Erythroblast (primary cell): ENCODE measurements around the gene PSME1.

Experiments
- GATA1 ChIP-seq: IDR thresholded peaks from 2 replicates; pipeline ENCODE4 v1.6.1; 2011; ENCODE audit warnings: low read depth, mild to moderate bottlenecking, control low read depth, low read length, moderate library complexity
- POLR2A ChIP-seq: IDR thresholded peaks from 2 replicates; pipeline ENCODE4 v1.6.1; 2011; ENCODE audit warnings: mild to moderate bottlenecking, low read length

- TF ChIP-seq POLR2A (no peak), GATA1 (no peak)
Observed at GRCh38 chr14:24136684-24137528, 912 bp downstream of the PSME1 start.
